GM18499 (cell line): ENCODE data around the gene RINT1.
A peak's percentile ranks its signal among the peaks of the same experiment; 100 is the strongest.

Experiments
- ATAC-seq: cut with Tn5 transposase; IDR thresholded peaks from one replicate; pipeline ENCODE4 v1.9.1; 2021; ENCODE audit warnings: moderate number of reproducible peaks; ENCODE audit not compliant: insufficient read depth, unreplicated experiment

The RINT1 gene

DNA sequence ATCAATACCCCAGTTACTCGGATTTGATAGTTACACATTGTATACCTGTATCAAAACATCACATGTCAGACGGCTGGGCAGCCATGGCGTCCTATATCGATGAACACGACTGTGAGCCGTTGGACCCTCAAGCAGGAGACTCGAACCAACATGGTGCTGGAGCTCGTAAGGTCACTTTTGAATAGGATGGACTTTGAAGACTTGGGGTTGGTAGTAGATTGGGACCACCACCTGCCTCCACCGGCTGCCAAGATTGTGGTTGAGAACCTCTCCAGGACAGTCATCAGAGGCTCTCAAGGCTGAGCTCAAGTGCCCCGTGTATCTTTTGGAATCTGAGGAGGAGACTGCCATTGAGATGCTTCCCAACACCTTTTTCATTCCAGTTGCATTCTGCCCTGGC is 1.9 kb upstream of the RINT1 start:
- ATAC-seq, result no peak

DNA sequence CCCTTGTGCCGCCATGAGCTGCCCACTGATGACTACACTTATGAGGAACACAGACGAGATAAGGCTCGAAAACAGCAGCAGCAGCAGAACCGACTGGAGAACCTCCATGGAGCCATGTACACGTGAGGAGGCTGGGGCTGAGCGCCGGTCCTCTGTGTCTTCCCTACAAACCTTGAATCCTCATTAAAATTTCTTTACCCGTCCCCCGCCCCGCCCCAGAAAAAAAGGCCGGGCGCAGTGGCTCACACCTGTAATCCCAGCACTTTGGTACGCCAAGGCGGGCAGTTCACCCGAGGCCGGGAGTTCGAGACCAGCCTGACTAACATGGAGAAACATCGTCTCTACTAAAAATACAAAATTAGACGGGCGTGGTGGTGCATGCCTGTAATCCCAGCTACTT is 1.5 kb upstream of the RINT1 start:
- ATAC-seq, result no peak

GRCh38 chr7:105532709-105533460 is 884 bp downstream of the RINT1 start:
- no peak for ATAC-seq

GRCh38 chr7:105538339-105538738 is 6.3 kb downstream of the RINT1 start:
- no peak for ATAC-seq

- ATAC-seq, result no peak
Measured at GRCh38 chr7:105559926-105560325, 27.9 kb downstream of the RINT1 start.

DNA sequence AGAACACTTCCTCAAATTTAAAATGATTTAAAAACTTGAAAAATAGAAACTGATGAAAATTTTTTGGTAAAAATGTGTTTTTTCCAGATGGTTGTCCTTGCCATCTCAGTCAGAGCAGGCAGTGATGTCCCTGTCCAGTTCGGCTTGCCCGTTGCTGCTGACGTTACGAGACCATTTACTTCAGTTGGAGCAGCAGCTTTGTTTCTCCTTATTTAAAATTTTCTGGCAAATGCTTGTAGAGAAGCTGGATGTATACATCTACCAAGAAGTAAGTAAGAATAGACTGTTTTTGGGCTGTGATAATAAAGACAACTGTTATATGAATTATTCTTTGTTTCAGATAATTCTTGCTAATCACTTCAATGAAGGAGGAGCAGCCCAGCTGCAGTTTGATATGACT is 33.2 kb downstream of the RINT1 start:
- no peak for ATAC-seq

DNA sequence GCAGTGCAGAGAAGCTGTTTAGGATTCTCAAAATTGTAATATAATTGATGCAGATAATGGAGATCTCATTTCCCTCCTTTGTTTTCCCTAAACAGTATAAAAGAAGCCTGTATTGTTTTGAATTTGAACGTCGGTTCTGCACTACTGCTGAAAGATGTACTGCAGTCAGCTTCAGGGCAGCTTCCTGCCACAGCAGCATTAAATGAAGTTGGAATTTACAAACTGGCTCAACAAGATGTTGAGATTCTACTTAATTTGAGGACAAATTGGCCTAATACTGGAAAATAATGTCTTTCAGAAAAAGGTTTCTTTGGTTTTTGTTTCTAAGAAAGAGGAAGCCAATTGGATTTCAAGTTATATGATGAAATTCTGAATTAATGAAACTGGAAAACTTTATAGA is 35.0 kb downstream of the RINT1 start:
- no peak for ATAC-seq

DNA sequence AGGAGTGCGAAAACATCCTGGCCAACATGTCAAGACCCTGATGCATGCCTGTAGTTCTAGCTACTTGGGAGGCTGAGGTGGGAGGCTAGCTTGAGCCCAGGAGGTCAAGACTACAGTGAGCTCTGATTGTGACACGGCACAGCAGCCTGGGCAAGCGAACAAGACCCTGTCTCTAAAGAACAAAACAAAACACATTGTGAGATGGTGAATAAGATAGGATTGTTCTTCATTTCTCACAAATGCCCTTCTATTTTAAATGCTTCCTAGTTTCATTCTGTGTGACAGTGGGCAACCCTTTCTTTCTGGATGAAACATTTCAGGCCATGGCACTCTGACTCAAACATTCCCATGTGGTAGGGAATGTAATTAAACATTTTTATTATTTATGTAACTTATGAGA is 35.8 kb downstream of the RINT1 start:
- no peak for ATAC-seq

GRCh38 chr7:105571891-105572290 is 39.9 kb downstream of the RINT1 start:
- no peak for ATAC-seq

DNA sequence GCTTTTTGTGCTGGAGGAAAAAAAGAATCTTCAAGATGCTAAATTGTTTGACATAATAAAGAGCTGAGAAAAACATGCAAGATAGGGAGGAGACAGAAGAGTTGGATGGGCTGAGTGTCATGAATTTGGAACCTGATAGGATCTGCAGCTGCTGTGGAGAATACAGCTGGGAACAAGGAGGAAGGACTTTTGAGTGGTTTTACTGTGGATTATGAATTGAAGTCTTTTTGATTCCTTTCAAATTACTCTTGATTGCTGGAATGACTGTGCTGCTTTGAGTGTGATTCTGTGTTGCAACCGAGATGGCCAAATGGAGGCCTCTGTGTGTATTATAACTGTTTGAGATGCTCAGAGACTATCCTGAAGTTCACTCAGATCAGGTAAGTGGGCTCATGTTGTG is 45.2 kb downstream of the RINT1 start:
- no peak for ATAC-seq

GRCh38 chr7:105578496-105578895 is 46.5 kb downstream of the RINT1 start:
- no peak for ATAC-seq

DNA sequence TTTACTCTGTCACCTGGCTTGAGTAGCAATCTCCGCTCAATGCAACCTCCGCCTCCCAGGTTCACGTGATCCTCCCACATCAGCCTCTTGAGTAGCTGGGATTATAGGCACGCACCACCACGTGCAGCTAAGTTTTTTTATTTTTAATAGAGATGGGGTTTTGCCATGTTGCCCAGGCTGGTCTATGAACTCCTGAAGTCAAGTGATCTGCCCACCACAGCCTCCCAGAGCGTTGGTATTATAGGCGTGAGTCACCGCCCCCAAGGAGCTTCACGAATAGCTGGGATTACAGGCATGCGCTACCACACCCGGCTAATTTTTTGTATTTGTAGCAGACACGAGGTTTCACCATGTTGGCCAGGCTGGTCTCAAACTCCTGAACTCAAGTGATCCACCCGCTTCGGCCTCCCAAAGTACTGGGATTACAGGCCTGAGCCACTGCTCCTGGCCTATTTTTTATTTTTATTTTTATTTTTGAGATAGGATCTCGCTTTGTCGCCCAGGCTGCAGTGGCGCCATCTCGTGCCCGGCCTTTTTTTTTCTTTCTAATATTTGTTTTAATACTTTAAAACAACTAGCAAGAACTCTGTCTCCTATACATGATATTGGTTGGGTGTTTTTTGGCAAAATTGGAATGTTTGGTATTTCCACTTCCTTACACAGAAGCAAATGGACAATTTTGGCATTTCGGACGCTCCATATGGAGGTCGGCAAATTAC is 48.2 kb downstream of the RINT1 start:
- no peak for ATAC-seq

- ATAC-seq, result peak; percentile 62
Measured at GRCh38 chr7:105581066-105581811, 49.2 kb downstream of the RINT1 start, which contains the start of gene EFCAB10. Gene EFCAB10 (minus strand): TSS chr7:105581493. CDS start chr7:105581463, 30 bp downstream.

- ATAC-seq, result no peak
Measured at GRCh38 chr7:105583061-105583460, 51.1 kb downstream of the RINT1 start.

- no peak for ATAC-seq
Measured at GRCh38 chr7:105584165-105584564, 52.2 kb downstream of the RINT1 start.

DNA sequence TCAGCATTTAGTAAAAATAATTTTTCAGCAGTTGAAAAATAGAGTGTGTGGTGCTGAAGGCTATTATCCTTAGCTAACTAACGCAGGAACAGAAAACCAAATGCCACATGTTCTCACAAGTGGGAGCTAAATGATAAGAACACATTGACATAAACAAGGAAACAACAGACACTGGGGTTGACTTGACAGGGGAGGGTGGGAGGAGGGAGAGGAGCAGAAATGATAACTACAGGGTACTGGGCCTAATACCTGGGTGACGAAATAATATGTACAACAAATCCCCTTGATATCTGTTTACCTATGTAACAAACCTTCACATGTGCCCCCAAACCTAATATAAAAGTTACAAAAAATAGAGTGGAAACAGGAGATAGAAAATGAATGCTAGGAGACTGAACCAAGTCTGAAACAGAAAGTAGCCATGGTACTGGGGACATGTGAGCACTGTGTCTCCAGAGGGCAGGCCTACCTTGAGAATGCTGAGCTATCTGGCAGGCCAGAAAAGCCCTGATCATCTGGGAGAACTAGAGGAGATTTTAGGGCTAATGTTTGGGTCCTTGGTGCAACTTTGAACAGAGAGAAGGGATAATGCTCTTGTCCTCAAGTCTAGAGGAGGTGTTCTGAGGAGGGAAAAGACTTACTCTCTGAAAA is 54.0 kb downstream of the RINT1 start:
- no peak for ATAC-seq

DNA sequence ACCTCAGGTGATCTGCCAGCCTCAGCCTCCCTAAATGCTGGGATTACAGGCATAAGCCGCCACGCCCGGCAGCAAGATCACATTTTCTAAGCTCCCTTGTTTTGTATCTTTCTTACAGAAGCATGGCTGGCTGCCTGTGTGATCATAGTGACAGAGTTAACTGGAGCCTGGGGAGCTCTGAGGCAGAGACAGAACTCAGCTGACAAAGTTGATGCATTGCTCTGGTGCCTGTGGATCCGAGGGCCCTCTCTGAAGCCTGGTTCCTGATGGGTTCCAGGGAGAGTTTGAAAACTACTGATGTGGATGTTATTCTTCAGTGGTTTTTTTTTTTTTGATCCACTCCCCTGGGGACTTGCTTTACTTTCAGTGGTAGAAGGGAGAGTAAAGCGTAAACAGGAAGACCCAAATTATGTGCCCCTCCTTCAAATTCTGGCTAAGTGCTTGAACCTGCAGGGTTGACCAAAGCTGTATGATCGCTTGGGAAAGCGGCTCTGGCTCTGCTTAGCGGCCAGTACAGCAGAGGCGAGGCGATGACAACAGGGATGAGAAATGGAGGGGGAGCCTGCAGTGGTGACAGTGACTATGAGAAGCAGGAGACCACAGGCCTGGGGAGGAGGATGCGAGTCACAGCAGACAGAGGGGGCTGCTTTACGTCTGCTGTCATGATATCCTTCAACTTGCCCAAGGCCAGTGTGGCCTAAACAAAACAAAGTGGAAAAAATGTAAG is 56.1 kb downstream of the RINT1 start:
- ATAC-seq, result no peak

- peak; percentile 49 for ATAC-seq
Measured at GRCh38 chr7:105589356-105590077, 57.5 kb downstream of the RINT1 start.

DNA sequence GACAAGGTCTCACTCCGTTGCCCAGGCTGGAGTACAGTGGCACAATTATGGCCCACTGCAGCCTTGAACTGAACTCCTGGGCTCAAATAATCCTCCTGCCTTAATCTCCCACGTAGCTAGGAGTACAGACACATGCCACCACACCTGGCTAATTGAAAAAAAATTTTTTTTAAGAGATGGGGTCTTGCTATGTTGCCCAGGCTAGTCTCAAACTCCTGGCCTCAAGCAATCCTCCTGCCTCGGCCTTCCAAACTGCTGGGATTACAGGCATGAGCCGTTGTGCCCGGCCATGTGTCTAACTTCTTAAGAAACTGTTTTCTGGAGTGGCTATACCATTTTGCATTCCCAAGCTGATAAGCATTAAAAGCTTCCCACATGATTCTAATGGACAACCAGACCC is 58.8 kb downstream of the RINT1 start:
- no peak for ATAC-seq
